ENCODE results near the gene C7orf57.
"Not testable (repeated sequence)": the region's sequence is repeated elsewhere in the genome, so short reads cannot be mapped to it uniquely, and the experiment has no call there.

The C7orf57 gene

DNA sequence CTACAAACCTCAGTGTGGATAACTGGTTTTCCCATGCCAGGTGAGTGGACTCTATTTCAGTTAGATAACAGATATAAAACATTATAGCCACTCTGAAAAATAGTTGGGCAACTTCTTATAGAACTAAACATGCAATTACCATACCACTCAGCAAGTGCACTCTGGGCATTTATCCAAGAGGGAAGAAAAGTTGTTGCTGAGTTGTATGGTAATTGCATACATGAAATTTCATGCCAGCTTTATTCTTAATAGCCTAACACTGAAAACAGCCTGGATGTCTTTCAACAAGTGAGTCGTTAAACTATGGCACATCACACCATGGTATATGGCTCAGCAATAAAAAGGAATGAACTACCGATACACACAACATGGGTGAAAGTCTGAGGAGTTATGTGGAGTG is 43.1 kb downstream of the C7orf57 start:
- POLR2A ChIA-PET: no interaction called here
- CTCF ChIA-PET: no interaction called here
- no peak for TF ChIP-seq ARNT (IDR thresholded peaks at IDR 0.05)
- TF ChIP-seq SP1 (IDR thresholded peaks at IDR 0.05): no peak
- TF ChIP-seq ZNF384 (IDR thresholded peaks at IDR 0.05): no peak
- DNase-seq (ENCODE audit: extremely low spot score): no peak

DNA sequence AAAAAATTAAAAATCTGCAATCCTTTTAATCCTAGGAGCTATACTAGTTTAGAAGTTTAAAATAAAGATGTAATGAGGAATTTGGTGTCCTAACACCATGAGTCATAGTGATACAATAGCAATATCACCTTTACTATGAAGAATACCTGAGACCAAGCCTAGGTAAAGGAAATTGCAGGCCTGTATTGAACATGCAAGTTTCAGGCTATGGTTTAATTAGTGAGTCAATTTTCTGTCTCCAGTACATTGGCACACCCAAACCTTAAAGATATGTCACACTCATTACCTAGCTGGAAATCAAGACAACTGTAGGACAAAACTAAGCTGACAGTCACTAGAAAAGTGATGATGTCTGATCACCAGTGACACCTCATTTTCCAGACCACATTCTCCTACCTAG is 47.0 kb downstream of the C7orf57 start:
- POLR2A ChIA-PET; DNase-seq (ENCODE audit: extremely low spot score); CTCF ChIA-PET: not testable (repeated sequence)

DNA sequence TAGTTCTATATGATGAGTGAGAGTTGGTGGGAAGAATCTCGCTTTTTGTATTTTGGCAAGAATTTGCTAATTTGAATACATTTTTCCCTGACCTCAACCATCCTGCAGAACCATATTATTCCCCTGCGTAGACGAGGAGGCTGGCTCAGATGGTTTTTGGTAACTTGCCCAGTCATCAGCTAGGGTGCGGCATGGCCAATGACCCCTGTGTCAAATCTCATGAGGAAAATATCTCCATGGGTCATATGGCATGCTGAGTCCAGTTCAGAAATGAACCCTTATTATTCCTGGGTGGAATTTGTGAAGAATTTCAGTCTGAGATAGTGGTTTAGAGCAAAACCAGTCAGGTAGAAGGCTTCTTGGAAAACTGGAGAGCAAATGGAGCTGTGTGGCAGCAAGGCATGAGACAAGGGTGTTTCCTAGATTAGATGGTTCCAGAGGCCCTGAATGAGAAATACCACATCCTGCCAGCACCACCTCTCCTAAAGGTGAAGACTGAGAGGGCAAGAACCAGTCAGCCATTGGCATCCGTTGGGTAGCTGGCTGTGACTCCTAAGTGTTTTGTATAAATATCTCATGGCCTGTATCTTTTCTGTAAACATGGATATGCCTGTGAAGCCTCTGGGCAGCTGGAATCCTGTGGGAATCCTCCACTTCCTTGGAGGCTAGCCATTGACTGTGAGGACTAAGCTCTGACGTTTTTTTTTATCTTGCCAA is 47.9 kb downstream of the C7orf57 start:
- POLR2A ChIA-PET: interaction anchor here (2.2 kb wide), 1 partner anchor 8 kb away, joined by 9 read pairs; no protein-coding TSS in a partner anchor
- CTCF ChIA-PET: no interaction called here
- TF ChIP-seq CTBP1 (IDR thresholded peaks at IDR 0.05; ENCODE audit: borderline replicate concordance) (no peak), FOXK2 (IDR thresholded peaks at IDR 0.05) (no peak), NFRKB (IDR thresholded peaks at IDR 0.05) (no peak), SP1 (IDR thresholded peaks at IDR 0.05) (no peak), ARNT (IDR thresholded peaks at IDR 0.05) (no peak), FOXA1 (IDR thresholded peaks at IDR 0.05) (no peak)
- DNase-seq (ENCODE audit: extremely low spot score): no peak

DNA sequence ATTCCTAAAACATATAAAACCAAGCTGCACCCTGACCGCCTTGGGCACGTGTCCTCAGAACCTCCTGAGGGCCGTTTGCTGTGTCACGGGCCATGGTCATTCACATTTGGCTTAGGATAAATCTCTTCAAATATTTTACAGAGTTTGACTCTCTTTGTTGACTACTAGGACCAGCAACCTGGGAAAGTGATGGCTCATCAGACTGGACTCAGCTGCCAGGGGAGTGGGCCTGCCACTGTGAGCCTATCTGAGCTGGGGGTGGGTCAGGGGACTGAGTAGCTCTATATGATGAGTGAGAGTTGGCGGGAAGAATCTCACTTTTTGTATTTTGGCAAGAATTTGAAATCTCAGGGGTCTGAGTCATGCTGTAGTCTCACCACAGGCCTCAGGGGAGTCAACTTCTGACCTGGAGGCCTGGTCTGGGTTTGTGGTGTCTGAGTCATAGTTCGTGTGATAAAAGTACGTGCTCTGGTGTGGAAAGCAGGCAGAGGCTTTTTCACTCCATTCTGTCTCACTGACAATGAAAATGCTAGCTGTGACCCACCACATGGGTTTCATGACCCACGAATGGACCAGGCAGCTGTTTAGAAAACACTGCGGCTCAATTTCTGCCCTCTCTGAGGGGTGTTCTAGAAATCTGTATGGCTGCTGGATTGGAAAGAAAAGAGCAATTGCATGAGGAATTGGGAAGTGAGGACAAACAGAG is 49.5 kb downstream of the C7orf57 start:
- ChIA-PET CTCF (no interaction called here), POLR2A (interaction anchor here (0.8 to 2.2 kb wide), 2 partner anchors 10 to 107 kb away, joined by 3 to 9 read pairs; no protein-coding TSS in a partner anchor)
- DNase-seq (ENCODE audit: extremely low spot score): peak; percentile 15
- TF ChIP-seq FOXK2 (IDR thresholded peaks at IDR 0.05) (no peak), FOXA1 (IDR thresholded peaks at IDR 0.05) (no peak), TARDBP (IDR thresholded peaks at IDR 0.05) (no peak)

DNA sequence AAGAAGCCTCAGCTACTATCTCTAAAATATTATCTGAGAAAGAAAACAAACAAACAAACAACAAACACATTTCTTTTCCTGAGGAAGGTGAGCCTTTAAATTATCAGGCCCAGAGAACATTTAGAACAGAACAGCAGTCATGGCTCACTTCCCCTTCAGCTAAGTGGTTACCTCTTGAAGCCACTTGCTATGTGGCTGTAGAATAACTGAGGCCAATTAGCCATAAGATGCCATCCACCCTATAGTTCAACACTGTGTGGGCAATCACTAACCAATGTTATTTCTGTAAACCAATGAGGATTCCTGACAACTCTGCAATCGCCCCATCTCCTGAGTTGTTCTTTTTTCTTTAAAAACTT is 50.1 kb downstream of the C7orf57 start:
- POLR2A ChIA-PET: interaction anchor here (0.8 to 2.2 kb wide), 2 partner anchors 11 to 107 kb away, joined by 3 to 9 read pairs; no protein-coding TSS in a partner anchor
- CTCF ChIA-PET: no interaction called here
- no peak for DNase-seq (ENCODE audit: extremely low spot score)
- TF ChIP-seq L3MBTL2 (conservative IDR thresholded peaks at IDR 0.05) (no peak), LEF1 (IDR thresholded peaks at IDR 0.05; ENCODE audit: borderline replicate concordance) (no peak), FOXM1 (IDR thresholded peaks at IDR 0.05; ENCODE audit: borderline replicate concordance) (no peak), ELF4 (IDR thresholded peaks at IDR 0.05) (no peak), FOXA1 (IDR thresholded peaks at IDR 0.05) (no peak), SP1 (IDR thresholded peaks at IDR 0.05) (no peak), CTBP1 (IDR thresholded peaks at IDR 0.05; ENCODE audit: borderline replicate concordance) (no peak), HDGF (IDR thresholded peaks at IDR 0.05; ENCODE audit: borderline replicate concordance) (no peak), SUZ12 (IDR thresholded peaks at IDR 0.05) (no peak), ARNT (IDR thresholded peaks at IDR 0.05) (no peak), TARDBP (IDR thresholded peaks at IDR 0.05) (no peak), BHLHE40 (IDR thresholded peaks at IDR 0.05; ENCODE audit: borderline replicate concordance) (no peak), NFRKB (IDR thresholded peaks at IDR 0.05) (no peak), FOXK2 (IDR thresholded peaks at IDR 0.05) (no peak), ZNF384 (IDR thresholded peaks at IDR 0.05) (no peak)
- TF ChIP-seq, protein P1, sequence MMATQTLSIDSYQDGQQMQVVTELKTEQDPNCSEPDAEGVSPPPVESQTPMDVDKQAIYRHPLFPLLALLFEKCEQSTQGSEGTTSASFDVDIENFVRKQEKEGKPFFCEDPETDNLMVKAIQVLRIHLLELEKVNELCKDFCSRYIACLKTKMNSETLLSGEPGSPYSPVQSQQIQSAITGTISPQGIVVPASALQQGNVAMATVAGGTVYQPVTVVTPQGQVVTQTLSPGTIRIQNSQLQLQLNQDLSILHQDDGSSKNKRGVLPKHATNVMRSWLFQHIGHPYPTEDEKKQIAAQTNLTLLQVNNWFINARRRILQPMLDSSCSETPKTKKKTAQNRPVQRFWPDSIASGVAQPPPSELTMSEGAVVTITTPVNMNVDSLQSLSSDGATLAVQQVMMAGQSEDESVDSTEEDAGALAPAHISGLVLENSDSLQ (IDR thresholded peaks at IDR 0.05): no peak

DNA sequence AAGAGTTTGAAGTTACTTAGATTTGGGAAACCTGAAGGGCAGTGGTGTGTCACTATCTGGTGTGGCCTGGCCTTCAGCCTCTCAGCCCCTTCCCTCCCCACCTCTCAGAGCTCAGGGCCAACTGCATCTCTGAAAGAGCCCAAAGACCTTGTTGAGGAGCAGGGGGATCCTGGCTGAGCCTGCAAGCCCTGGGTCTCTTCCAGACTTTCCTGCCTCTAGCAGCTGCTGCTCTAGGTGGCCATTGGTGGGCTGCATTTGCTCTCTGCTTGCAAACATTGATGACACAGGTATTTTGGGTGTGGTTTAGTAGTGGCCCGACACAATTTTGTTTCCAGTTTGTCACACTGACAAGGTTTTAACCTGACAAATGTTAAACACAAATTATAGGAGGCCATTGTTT is 50.6 kb downstream of the C7orf57 start:
- CTCF ChIA-PET: no interaction called here

DNA sequence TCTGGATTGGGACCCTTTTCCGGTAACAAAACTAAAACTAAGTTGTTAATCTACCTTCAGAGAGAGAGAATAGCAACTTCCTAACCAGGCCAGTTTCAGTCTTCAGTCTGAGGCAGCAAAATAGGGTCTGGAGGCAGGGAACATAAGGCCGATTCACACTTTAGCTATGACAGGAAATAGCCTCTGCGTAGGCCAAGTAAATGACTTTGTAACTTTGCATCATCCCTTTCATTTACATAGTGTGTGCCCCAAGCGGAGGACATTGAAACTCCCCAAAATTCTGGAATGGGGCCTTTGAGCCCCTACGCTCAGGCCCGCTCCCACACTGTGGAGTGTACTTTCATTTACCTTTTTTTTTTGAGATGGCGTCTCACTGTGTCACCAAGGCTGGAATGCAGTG is 52.0 kb downstream of the C7orf57 start:
- TF ChIP-seq ARNT (IDR thresholded peaks at IDR 0.05) (no peak), TARDBP (IDR thresholded peaks at IDR 0.05) (no peak), CTBP1 (IDR thresholded peaks at IDR 0.05; ENCODE audit: borderline replicate concordance) (no peak), ELF4 (IDR thresholded peaks at IDR 0.05) (no peak), L3MBTL2 (conservative IDR thresholded peaks at IDR 0.05) (no peak), FOXK2 (IDR thresholded peaks at IDR 0.05) (no peak), SUZ12 (IDR thresholded peaks at IDR 0.05) (no peak), FOXA1 (IDR thresholded peaks at IDR 0.05) (no peak), FOXM1 (IDR thresholded peaks at IDR 0.05; ENCODE audit: borderline replicate concordance) (no peak)

More for the DNA sequence above, 50.6 kb downstream of the C7orf57 start:
- POLR2A ChIA-PET: interaction anchor here (0.8 kb wide), 1 partner anchor 108 kb away, joined by 3 read pairs; no protein-coding TSS in a partner anchor
- DNase-seq (ENCODE audit: extremely low spot score): no peak
- TF ChIP-seq FOXM1 (IDR thresholded peaks at IDR 0.05; ENCODE audit: borderline replicate concordance) (no peak), SP1 (IDR thresholded peaks at IDR 0.05) (no peak), LEF1 (IDR thresholded peaks at IDR 0.05; ENCODE audit: borderline replicate concordance) (no peak), FOXK2 (IDR thresholded peaks at IDR 0.05) (no peak), HDGF (IDR thresholded peaks at IDR 0.05; ENCODE audit: borderline replicate concordance) (no peak), FOXA1 (IDR thresholded peaks at IDR 0.05) (no peak), CTBP1 (IDR thresholded peaks at IDR 0.05; ENCODE audit: borderline replicate concordance) (no peak), BHLHE40 (IDR thresholded peaks at IDR 0.05; ENCODE audit: borderline replicate concordance) (no peak), ARNT (IDR thresholded peaks at IDR 0.05) (no peak), NFRKB (IDR thresholded peaks at IDR 0.05) (no peak), ELF4 (IDR thresholded peaks at IDR 0.05) (no peak), TARDBP (IDR thresholded peaks at IDR 0.05) (no peak)
- TF ChIP-seq, protein P1 (IDR thresholded peaks at IDR 0.05): no peak

More for the DNA sequence above, 52.0 kb downstream of the C7orf57 start:
- POLR2A ChIA-PET: interaction anchor here (1.5 to 1.6 kb wide), 2 partner anchors 13 to 104 kb away, joined by 3 to 4 read pairs; no protein-coding TSS in a partner anchor
- DNase-seq (ENCODE audit: extremely low spot score): no peak
- CTCF ChIA-PET: no interaction called here

Data from HEK293T (cell line).